Measurements from ENCODE around the gene CAPN7.

The CAPN7 gene

GRCh38 chr3:15256861-15257341 lies 50.9 kb downstream of the CAPN7 start:
- Histone ChIP-seq H3K4me2 (ENCODE audit: low read depth, low read length, poor library complexity, severe bottlenecking) (no peak overlapping the region), H3K9me2 (replicated peaks; ENCODE audit: insufficient read depth, low read length) (no peaks in the 10 kb centered on the region), H3F3A (ENCODE audit: insufficient read depth) (no peaks in the 10 kb centered on the region), H3K4me3 (ENCODE audit: insufficient read depth, low read length, poor library complexity, severe bottlenecking) (no peak overlapping the region), H4K20me1 (ENCODE audit: low read depth, low read length) (0 out of 2 replicates have a peak, but pooled peaks cover 4% of the 10 kb centered on the region), H3K36me3 (ENCODE audit: low read length) (peaks cover 7% of the 10 kb centered on the region), H2AFZ (ENCODE audit: low read depth, low read length, severe bottlenecking) (no peak overlapping the region), H3K9ac (ENCODE audit: low read length) (no peak overlapping the region), H3K27me3 (ENCODE audit: low read length) (no peaks in the 10 kb centered on the region), H3K79me2 (ENCODE audit: insufficient read depth, low read length) (no peaks in the 10 kb centered on the region), H3K27ac (ENCODE audit: low read depth, low read length) (no peak overlapping the region), H3K9me3 (ENCODE audit: insufficient read depth, low read length) (no peaks in the 10 kb centered on the region)
- no peak for TF ChIP-seq CTCF (IDR thresholded peaks at IDR 0.05; ENCODE audit: insufficient read depth, low read length, poor library complexity, severe bottlenecking)
- TF ChIP-seq EZH2phosphoT487 (conservative IDR thresholded peaks at IDR 0.05; ENCODE audit: low read length) = no peak

GRCh38 chr3:15258720-15259119 lies 52.7 kb downstream of the CAPN7 start:
- H3K79me2 ChIP-seq (ENCODE audit: insufficient read depth, low read length) = no peaks in the 10 kb centered on the region
- no peaks in the 10 kb centered on the region for H3K9me2 ChIP-seq (replicated peaks; ENCODE audit: insufficient read depth, low read length)
- TF ChIP-seq EZH2phosphoT487 (conservative IDR thresholded peaks at IDR 0.05; ENCODE audit: low read length) (no peak), CTCF (IDR thresholded peaks at IDR 0.05; ENCODE audit: insufficient read depth, low read length, poor library complexity, severe bottlenecking) (no peak)
- H3K4me3 ChIP-seq (ENCODE audit: insufficient read depth, low read length, poor library complexity, severe bottlenecking) = no peak overlapping the region
- H3K9ac ChIP-seq (ENCODE audit: low read length) = no peak overlapping the region
- H3K9me3 ChIP-seq (ENCODE audit: insufficient read depth, low read length) = no peaks in the 10 kb centered on the region
- H3F3A ChIP-seq (ENCODE audit: insufficient read depth) = no peaks in the 10 kb centered on the region
- H3K36me3 ChIP-seq (ENCODE audit: low read length) = no peaks in the 10 kb centered on the region
- H3K4me2 ChIP-seq (ENCODE audit: low read depth, low read length, poor library complexity, severe bottlenecking) = no peak overlapping the region
- H4K20me1 ChIP-seq (ENCODE audit: low read depth, low read length) = no peaks in the 10 kb centered on the region
- H3K27me3 ChIP-seq (ENCODE audit: low read length) = no peaks in the 10 kb centered on the region
- no peak overlapping the region for H3K27ac ChIP-seq (ENCODE audit: low read depth, low read length)
- no peak overlapping the region for H2AFZ ChIP-seq (ENCODE audit: low read depth, low read length, severe bottlenecking)

- no peak overlapping the region for H3K9ac ChIP-seq (ENCODE audit: low read length)
- no peaks in the 10 kb centered on the region for H4K20me1 ChIP-seq (ENCODE audit: low read depth, low read length)
- no peak overlapping the region for H3K27ac ChIP-seq (ENCODE audit: low read depth, low read length)
- no peaks in the 10 kb centered on the region for H3F3A ChIP-seq (ENCODE audit: insufficient read depth)
- H3K27me3 ChIP-seq (ENCODE audit: low read length) = no peaks in the 10 kb centered on the region
- TF ChIP-seq EZH2phosphoT487 (conservative IDR thresholded peaks at IDR 0.05; ENCODE audit: low read length) (no peak), CTCF (IDR thresholded peaks at IDR 0.05; ENCODE audit: insufficient read depth, low read length, poor library complexity, severe bottlenecking) (no peak)
- no peak overlapping the region for H2AFZ ChIP-seq (ENCODE audit: low read depth, low read length, severe bottlenecking)
- no peaks in the 10 kb centered on the region for H3K9me2 ChIP-seq (replicated peaks; ENCODE audit: insufficient read depth, low read length)
- no peaks in the 10 kb centered on the region for H3K79me2 ChIP-seq (ENCODE audit: insufficient read depth, low read length)
- no peak overlapping the region for H3K4me2 ChIP-seq (ENCODE audit: low read depth, low read length, poor library complexity, severe bottlenecking)
- no peaks in the 10 kb centered on the region for H3K9me3 ChIP-seq (ENCODE audit: insufficient read depth, low read length)
- H3K36me3 ChIP-seq (ENCODE audit: low read length) = no peaks in the 10 kb centered on the region
- H3K4me3 ChIP-seq (ENCODE audit: insufficient read depth, low read length, poor library complexity, severe bottlenecking) = no peak overlapping the region
These were observed 54.5 kb downstream of the CAPN7 start for GRCh38 chr3:15260531-15260930.
